GM12873 (cell line): ENCODE measurements around the gene MEF2A.

Experiments used
- CTCF ChIP-seq: IDR thresholded peaks from 2 replicates; pipeline ENCODE4 v1.5.1; 2012; ENCODE audit warnings: low read depth, mild to moderate bottlenecking, moderate library complexity, low read length, control low read depth; ENCODE audit not compliant: insufficient read depth; ENCODE audit errors: missing control alignments

Gene MEF2A

GRCh38 chr15:99564221-99565048 is 1.3 kb upstream of the MEF2A start:
- no peak for TF ChIP-seq CTCF

GRCh38 chr15:99565049-99565298 is 810 bp upstream of the MEF2A start:
- TF ChIP-seq CTCF, result no peak

GRCh38 chr15:99566157-99566897 is 543 bp downstream of the MEF2A start:
- no peak for TF ChIP-seq CTCF

- no peak for TF ChIP-seq CTCF
Observed at GRCh38 chr15:99568625-99569352, 3.0 kb downstream of the MEF2A start.

GRCh38 chr15:99571299-99571698 is 5.5 kb downstream of the MEF2A start:
- TF ChIP-seq CTCF, result no peak

GRCh38 chr15:99574048-99574447 is 8.3 kb downstream of the MEF2A start:
- TF ChIP-seq CTCF, result no peak

GRCh38 chr15:99574502-99574901 is 8.7 kb downstream of the MEF2A start:
- TF ChIP-seq CTCF, result no peak
